ENCODE results near the gene NKX6-2. TPM values are rescaled to one million over a fixed set of nuclear protein-coding genes. Genes with fewer than 3 reads are reported as not detected.

The NKX6-2 gene
- total and polyA plus RNA-seq, 2 of the 8 experiments (the other 6 are each of a cell fraction or from before 2014, with no cell fraction given), result 0.06 TPM; not detected in 1

DNA sequence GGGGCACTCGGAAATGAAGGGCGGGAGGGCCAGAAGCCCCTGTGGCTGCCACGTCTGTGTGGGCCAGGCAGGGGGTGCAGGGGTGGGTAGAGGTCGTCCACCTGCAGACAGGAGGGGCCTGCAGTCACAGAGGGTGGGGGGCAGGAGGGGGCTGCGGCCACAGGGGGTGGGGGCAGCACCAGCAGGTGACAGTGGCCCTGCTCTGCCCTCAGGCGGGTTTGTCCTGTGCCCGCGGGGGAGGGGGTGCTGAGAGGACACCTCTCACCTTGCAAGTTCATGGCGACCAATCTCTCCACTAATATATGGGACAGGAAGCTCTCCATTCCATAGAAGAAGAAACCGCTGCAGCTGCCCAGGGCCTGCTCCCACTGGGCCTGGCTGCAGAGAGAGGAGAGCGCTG lies 26.6 kb upstream of the NKX6-2 start:
- 79% methylated on average over 5 of the region's 11 CpGs; no CpG with 5 or more reads in 1 of the 2 experiments for WGBS, 2 experiments (ENCODE audit: extremely low coverage in 1 of 2, insufficient coverage in 1 of 2, insufficient read length in 1 of 2, insufficient replicate concordance in 2 of 2, low coverage in 1 of 2, low lambda C conversion rate in 2 of 2, missing lambda C conversion rate in 1 of 2)
- H3K79me2 ChIP-seq (ENCODE audit: control insufficient read depth in 1 of 2, insufficient read depth in 2 of 2, low read length in 2 of 2), result no peaks in the 10 kb centered on the region
- H3K4me2 ChIP-seq (ENCODE audit: insufficient read depth in 1 of 2, low read depth in 2 of 2, low read length in 2 of 2), result no peak overlapping the region
- H2BK12ac ChIP-seq (ENCODE audit: low read depth, low read length), result no peak overlapping the region
- no peak overlapping the region for H3K23ac ChIP-seq (ENCODE audit: insufficient read length)
- no peak overlapping the region for H2BK15ac ChIP-seq (ENCODE audit: low read length)
- no peaks in the 10 kb centered on the region for H3K27me3 ChIP-seq (replicated peaks in 1 of 4; ENCODE audit: control insufficient read depth in 3 of 4, extremely low read depth in 1 of 4, insufficient read depth in 3 of 4, low read length in 3 of 4)
- H4K8ac ChIP-seq (ENCODE audit: extremely low read depth, insufficient read depth, low read length), result no peak overlapping the region
- no peak overlapping the region for H3K18ac ChIP-seq (ENCODE audit: extremely low read depth, low read length)
- no peak overlapping the region for H2AFZ ChIP-seq (ENCODE audit: low read length)
- H3K27ac ChIP-seq (ENCODE audit: low read depth, low read length), result no peak overlapping the region
- no peak overlapping the region for H3K14ac ChIP-seq (ENCODE audit: insufficient read length)
- H3K23me2 ChIP-seq (ENCODE audit: low read depth, low read length), result no peaks in the 10 kb centered on the region
- no peaks in the 10 kb centered on the region for H4K20me1 ChIP-seq (replicated peaks in 1 of 2; ENCODE audit: control insufficient read depth in 1 of 2, insufficient read depth in 2 of 2, low read length in 2 of 2)
- no peak for FAIRE-seq
- H3K9me3 ChIP-seq (ENCODE audit: insufficient read depth in 2 of 2, low read depth in 1 of 2, low read length in 1 of 2), result no peaks in the 10 kb centered on the region; a peak in 1 of 4 replicates
- no peak overlapping the region for H3K4me3 ChIP-seq (ENCODE audit: extremely low read depth in 1 of 4, insufficient read depth in 2 of 4, low read depth in 3 of 4, low read length in 4 of 4)
- no peak for TF ChIP-seq SP1 (IDR thresholded peaks at IDR 0.05; ENCODE audit: low read depth, low read length)
- TF ChIP-seq EP300 (IDR thresholded peaks at IDR 0.05; ENCODE audit: borderline replicate concordance in 1 of 2, low read depth in 2 of 2, low read length in 2 of 2), result no peak
- no peak for TF ChIP-seq SRF (IDR thresholded peaks at IDR 0.05; ENCODE audit: low read depth, low read length)
- TF ChIP-seq KDM4A (IDR thresholded peaks at IDR 0.05; ENCODE audit: low read depth, low read length, severe bottlenecking), result no peak
- TF ChIP-seq TEAD4 (IDR thresholded peaks at IDR 0.05; ENCODE audit: low read depth, low read length), result no peak
- TF ChIP-seq SP2 (IDR thresholded peaks at IDR 0.05; ENCODE audit: low read length), result no peak
- TF ChIP-seq EGR1 (IDR thresholded peaks at IDR 0.05; ENCODE audit: borderline replicate concordance, low read depth, low read length), result no peak
- no peak for TF ChIP-seq CREB1 (IDR thresholded peaks at IDR 0.05)
- TF ChIP-seq, protein P1, sequence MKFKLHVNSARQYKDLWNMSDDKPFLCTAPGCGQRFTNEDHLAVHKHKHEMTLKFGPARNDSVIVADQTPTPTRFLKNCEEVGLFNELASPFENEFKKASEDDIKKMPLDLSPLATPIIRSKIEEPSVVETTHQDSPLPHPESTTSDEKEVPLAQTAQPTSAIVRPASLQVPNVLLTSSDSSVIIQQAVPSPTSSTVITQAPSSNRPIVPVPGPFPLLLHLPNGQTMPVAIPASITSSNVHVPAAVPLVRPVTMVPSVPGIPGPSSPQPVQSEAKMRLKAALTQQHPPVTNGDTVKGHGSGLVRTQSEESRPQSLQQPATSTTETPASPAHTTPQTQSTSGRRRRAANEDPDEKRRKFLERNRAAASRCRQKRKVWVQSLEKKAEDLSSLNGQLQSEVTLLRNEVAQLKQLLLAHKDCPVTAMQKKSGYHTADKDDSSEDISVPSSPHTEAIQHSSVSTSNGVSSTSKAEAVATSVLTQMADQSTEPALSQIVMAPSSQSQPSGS (IDR thresholded peaks at IDR 0.05; ENCODE audit: low read length), result no peak
- TF ChIP-seq POLR2AphosphoS5 (IDR thresholded peaks at IDR 0.05; ENCODE audit: low read depth, low read length), result no peak
- TF ChIP-seq RFX5 (IDR thresholded peaks at IDR 0.05; ENCODE audit: borderline replicate concordance, low read depth, low read length), result no peak
- no peak for TF ChIP-seq RXRA (IDR thresholded peaks at IDR 0.05; ENCODE audit: insufficient read depth, low read depth, low read length)
- POLR2A ChIA-PET (ENCODE audit: partially characterized antibody), result no interaction called here
- peaks cover 0 to 3% (median 0%) of the 10 kb centered on the region in 4 experiments; a peak in 2 of 7 replicates for H3K4me1 ChIP-seq (replicated peaks in 1 of 4; ENCODE audit: control insufficient read depth in 3 of 4, insufficient read depth in 4 of 4, low read length in 3 of 4)
- no peak overlapping the region for H2BK20ac ChIP-seq (ENCODE audit: low read length)
- no peak overlapping the region for H2BK120ac ChIP-seq (replicated peaks; ENCODE audit: low read depth, low read length)
- no peak overlapping the region for H2AK5ac ChIP-seq (ENCODE audit: low read depth, low read length)
- H4K5ac ChIP-seq (ENCODE audit: insufficient read length, low read depth, low read length), result no peak overlapping the region
- no peak for DNase-seq (ENCODE audit: low read depth in 1 of 2, low spot score in 2 of 2)
- no peak overlapping the region for H2BK5ac ChIP-seq (ENCODE audit: low read depth, low read length)
- H3K4ac ChIP-seq (replicated peaks; ENCODE audit: insufficient read length, low read depth, low read length), result no peak overlapping the region
- CTCF ChIA-PET (ENCODE audit: partially characterized antibody), result no interaction called here
- H3K9ac ChIP-seq (replicated peaks in 1 of 4; ENCODE audit: extremely low read depth in 1 of 4, low read depth in 3 of 4, low read length in 3 of 4), result no peak overlapping the region
- H3K56ac ChIP-seq (replicated peaks; ENCODE audit: insufficient read length, low read depth, low read length), result no peak overlapping the region
- no peak overlapping the region for H4K91ac ChIP-seq (replicated peaks; ENCODE audit: insufficient read length, low read length)
- H3K79me1 ChIP-seq (ENCODE audit: low read depth, low read length), result no peaks in the 10 kb centered on the region
- no peaks in the 10 kb centered on the region for H3K36me3 ChIP-seq (ENCODE audit: control insufficient read depth in 2 of 4, insufficient read depth in 4 of 4, low read length in 3 of 4)

Measured in H1 (cell line).